Right hindlimb (tissue), 1 donor: Measurements from ENCODE around the gene HTR1A.

Experiments
- DNase-seq: peaks from one replicate; pipeline ENCODE4 v3.0.0-alpha.2; 2018

The HTR1A gene

GRCh38 chr5:63962279-63962678 is at the start of gene HTR1A:
Gene HTR1A (minus strand): TSS chr5:63962445. CDS start chr5:63961719, 726 bp downstream.
- DNase-seq: no peak

GRCh38 chr5:64003966-64004365 is 41.7 kb upstream of the HTR1A start:
- no peak for DNase-seq

- DNase-seq: no peak
Observed at GRCh38 chr5:64000096-64000495, 37.9 kb upstream of the HTR1A start.

- no peak for DNase-seq
Observed at GRCh38 chr5:63987053-63987452, 24.8 kb upstream of the HTR1A start.

- no peak for DNase-seq
Observed at GRCh38 chr5:63981864-63982263, 19.6 kb upstream of the HTR1A start.

GRCh38 chr5:63963926-63964325 is 1.7 kb upstream of the HTR1A start:
- no peak for DNase-seq

- peak; percentile 55 for DNase-seq
Observed at GRCh38 chr5:63963080-63963735, 963 bp upstream of the HTR1A start.

GRCh38 chr5:63961598-63962161 is 565 bp downstream of the HTR1A start:
- no peak for DNase-seq

- no peak for DNase-seq
Observed at GRCh38 chr5:63961125-63961597, 1.1 kb downstream of the HTR1A start.

GRCh38 chr5:63960646-63961045 is 1.6 kb downstream of the HTR1A start:
- DNase-seq: no peak

- peak; percentile 30 for DNase-seq
Observed at GRCh38 chr5:63959177-63959982, 2.9 kb downstream of the HTR1A start.

GRCh38 chr5:63958654-63959053 is 3.6 kb downstream of the HTR1A start:
- DNase-seq: no peak

GRCh38 chr5:63957617-63958016 is 4.6 kb downstream of the HTR1A start:
- no peak for DNase-seq

GRCh38 chr5:63953217-63953616 is 9.0 kb downstream of the HTR1A start:
- no peak for DNase-seq

- DNase-seq: no peak
Observed at GRCh38 chr5:63935103-63935502, 27.1 kb downstream of the HTR1A start.

- no peak for DNase-seq
Observed at GRCh38 chr5:63931836-63932235, 30.4 kb downstream of the HTR1A start.

- DNase-seq: no peak
Observed at GRCh38 chr5:63928451-63928850, 33.8 kb downstream of the HTR1A start.

GRCh38 chr5:63923914-63924313 is 38.3 kb downstream of the HTR1A start:
- no peak for DNase-seq

GRCh38 chr5:63919763-63920478 is 42.3 kb downstream of the HTR1A start:
- no peak for DNase-seq

- DNase-seq: no peak
Observed at GRCh38 chr5:63916786-63917185, 45.5 kb downstream of the HTR1A start.

- DNase-seq: no peak
Observed at GRCh38 chr5:63911871-63912270, 50.4 kb downstream of the HTR1A start.
